Measurements from ENCODE around the gene PUS1.

DNA sequence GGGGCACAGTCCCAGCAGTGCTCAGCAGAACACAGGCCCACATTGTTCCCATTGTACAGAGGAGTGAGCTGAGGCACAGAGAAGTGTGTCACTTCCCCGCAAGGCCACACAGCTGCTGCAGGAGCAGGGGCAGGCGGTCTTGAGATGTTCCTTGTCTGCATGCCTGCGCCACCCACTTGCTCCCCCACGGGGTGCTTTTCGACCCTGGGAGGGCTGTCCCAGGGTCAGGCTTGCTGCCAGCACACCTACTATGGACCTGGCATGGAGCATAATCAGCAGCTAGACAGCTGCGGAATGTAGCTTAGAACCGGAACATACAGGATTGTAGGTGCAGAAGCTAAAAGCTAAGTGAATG is 12.9 kb downstream of the PUS1 start:
- TF ChIP-seq, protein P1, sequence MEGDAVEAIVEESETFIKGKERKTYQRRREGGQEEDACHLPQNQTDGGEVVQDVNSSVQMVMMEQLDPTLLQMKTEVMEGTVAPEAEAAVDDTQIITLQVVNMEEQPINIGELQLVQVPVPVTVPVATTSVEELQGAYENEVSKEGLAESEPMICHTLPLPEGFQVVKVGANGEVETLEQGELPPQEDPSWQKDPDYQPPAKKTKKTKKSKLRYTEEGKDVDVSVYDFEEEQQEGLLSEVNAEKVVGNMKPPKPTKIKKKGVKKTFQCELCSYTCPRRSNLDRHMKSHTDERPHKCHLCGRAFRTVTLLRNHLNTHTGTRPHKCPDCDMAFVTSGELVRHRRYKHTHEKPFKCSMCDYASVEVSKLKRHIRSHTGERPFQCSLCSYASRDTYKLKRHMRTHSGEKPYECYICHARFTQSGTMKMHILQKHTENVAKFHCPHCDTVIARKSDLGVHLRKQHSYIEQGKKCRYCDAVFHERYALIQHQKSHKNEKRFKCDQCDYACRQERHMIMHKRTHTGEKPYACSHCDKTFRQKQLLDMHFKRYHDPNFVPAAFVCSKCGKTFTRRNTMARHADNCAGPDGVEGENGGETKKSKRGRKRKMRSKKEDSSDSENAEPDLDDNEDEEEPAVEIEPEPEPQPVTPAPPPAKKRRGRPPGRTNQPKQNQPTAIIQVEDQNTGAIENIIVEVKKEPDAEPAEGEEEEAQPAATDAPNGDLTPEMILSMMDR (IDR thresholded peaks at IDR 0.05): no peak
- no peak for TF ChIP-seq POLR2A (IDR thresholded peaks at IDR 0.05)
